HepG2 (cell line): ENCODE data around the gene RAP2A.

Experiments
- JARID2 ChIP-seq: sonication (generic); formaldehyde crosslinking; IDR thresholded peaks from 2 replicates; pipeline ENCODE4 v1.8.1; 2023; ENCODE audit warnings: missing genetic modification reagents, inconsistent platforms; ENCODE audit not compliant: insufficient replicate concordance
- POLR2A ChIP-seq, 2 experiments: IDR thresholded peaks; 2 replicates each; pipeline ENCODE4 v1.6.1; 2011; ENCODE audit warnings: low read depth in 2 of 2, low read length in 2 of 2, mild to moderate bottlenecking in 1 of 2, moderate library complexity in 1 of 2; ENCODE audit not compliant: insufficient read depth in 1 of 2
- ZNF142 ChIP-seq: sonication (generic); formaldehyde crosslinking; IDR thresholded peaks from 2 replicates; pipeline ENCODE4 v1.4.0; 2020; ENCODE audit warnings: missing genetic modification reagents

DNA sequence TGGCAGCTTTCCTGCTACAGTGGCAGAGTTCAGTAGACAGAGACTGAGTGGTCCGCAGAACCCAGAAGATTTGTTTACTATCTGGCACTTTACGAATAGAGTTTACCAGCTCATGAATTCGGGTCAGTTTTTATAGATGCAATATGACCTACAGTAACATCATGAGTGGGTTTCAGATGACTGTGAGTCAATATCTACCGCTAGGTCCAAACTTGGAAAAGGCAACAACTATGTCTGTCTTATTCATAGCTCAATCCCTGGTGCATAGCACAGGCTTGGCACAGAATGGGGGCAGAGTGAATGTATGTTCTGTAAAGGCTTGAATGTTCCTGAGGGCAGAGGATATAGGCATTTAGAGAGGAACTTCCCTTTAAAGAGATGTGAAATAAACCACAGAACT is 65.2 kb downstream of the RAP2A start:
- TF ChIP-seq ZNF142 (CRISPR knock-in tag), result no peak
- no peak for TF ChIP-seq POLR2A (IDR thresholded peaks at IDR 0.05; ENCODE audit: insufficient read depth in 1 of 2, low read depth in 2 of 2, low read length in 2 of 2)
- no peak for TF ChIP-seq JARID2 (CRISPR knock-in tag)
